K562 (cell line): ENCODE measurements around the gene VWA2.

Experiments used
- POLR2AphosphoS5 ChIP-seq: IDR thresholded peaks from 2 replicates; pipeline ENCODE4 v1.6.1; 2011; ENCODE audit warnings: mild to moderate bottlenecking, low read depth, low read length, moderate library complexity; ENCODE audit not compliant: control insufficient read depth, insufficient read depth
- ZZZ3 ChIP-seq: fragments of 450-650 bp; IDR thresholded peaks from 2 replicates; pipeline ENCODE4 v1.6.1; 2016; ENCODE audit warnings: antibody characterized with exemption, mild to moderate bottlenecking, moderate library complexity

GRCh38 chr10:114273910-114274309 lies 34.9 kb downstream of the VWA2 start:
- TF ChIP-seq POLR2AphosphoS5 (no peak), ZZZ3 (no peak)
